C1 segment of cervical spinal cord (tissue), 14 donors: Measurements from ENCODE around the gene TCERG1L.

Experiments
- DNase-seq, 14 donors: peaks; one replicate each; lab custom pipeline; 2025; lab: John Stamatoyannopoulos, UW

Gene TCERG1L

GRCh38 chr10:131270461-131271190 is 40.9 kb downstream of the TCERG1L start:
- no peak for DNase-seq

DNA sequence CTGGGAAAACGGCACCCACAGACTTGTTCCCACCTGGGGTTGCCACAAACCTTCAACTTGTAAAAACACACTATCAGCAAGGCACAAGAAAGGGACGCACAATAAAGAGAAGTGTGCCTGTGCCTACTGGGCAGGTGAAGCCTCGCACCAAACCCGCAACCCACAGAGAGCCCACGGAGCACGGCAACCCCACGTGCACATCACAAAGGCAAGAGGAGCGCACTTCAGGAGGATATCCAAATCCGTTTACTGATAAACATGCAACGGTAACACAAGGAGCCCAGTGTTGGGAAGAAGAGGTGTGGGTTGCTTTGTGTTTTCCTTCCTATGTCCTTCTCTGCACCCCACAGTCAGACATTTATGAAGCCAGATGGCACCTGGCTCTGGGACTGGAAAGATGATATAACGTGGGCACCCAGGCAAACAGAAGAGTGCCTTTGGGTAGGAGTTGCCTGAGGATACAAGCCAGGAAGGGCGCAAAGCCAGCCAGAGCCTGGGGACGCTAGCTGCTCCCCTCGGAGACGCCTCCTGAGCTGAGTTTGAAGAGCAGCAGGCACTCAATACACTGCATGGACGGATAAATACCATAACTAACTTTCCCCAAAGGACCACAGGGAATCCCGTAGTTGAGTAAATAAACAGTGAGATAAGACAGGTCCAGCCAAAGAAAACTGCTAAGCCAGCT is 41.6 kb downstream of the TCERG1L start:
- peak in 1 of 14 donors; percentile 70 for DNase-seq

GRCh38 chr10:131267814-131268095 is 43.8 kb downstream of the TCERG1L start:
- no peak for DNase-seq

DNA sequence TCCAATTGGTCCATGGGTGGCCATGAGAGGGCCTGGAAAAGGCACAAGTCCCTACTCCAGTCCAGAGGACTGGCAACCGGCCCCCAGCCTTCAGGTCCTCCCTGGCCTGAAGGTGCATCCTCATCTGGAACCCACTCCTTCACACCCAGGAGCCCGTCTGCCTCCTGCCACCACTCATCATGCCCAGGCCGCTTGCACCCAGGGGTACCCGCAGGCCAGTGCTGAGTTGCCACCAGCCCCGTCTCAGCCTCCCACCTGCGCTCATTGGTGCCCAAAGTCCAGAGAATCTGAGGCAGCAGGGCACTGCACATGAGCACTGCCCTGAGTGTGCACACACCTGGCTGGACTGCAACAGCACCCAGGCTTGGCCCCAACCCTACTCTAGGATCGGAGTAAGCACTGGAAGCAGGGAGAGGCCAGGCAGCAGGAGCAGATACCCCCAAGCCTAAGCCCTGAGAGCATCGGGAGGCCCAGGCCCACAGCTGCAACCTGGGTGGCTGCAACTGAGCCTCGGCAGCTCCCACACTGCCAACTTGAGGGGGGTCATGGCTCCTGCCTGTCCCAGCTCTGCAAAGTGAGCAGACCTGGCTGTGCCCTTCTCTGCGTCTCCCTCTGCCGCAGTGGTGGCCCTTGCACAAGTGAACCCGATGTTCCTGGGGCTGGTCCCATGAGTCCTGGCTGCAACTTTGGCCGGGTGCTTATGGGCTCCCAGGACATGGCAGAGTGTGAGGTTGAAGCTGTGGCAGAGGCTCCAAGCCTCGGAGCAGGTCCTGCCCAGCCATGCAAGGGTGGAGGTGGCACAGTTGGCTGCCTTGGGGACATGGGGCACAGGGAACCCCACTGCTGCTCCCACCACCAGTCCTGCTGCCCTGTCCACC is 44.3 kb downstream of the TCERG1L start:
- no peak for DNase-seq

- no peak for DNase-seq
Observed at GRCh38 chr10:131264110-131264788, 47.3 kb downstream of the TCERG1L start.

- DNase-seq, result no peak
Observed at GRCh38 chr10:131261890-131262475, 49.5 kb downstream of the TCERG1L start.

- no peak for DNase-seq
Observed at GRCh38 chr10:131260452-131261211, 50.9 kb downstream of the TCERG1L start.

GRCh38 chr10:131260031-131260430 is 51.5 kb downstream of the TCERG1L start:
- DNase-seq, result no peak

- no peak for DNase-seq
Observed at GRCh38 chr10:131259535-131259934, 52.0 kb downstream of the TCERG1L start.

DNA sequence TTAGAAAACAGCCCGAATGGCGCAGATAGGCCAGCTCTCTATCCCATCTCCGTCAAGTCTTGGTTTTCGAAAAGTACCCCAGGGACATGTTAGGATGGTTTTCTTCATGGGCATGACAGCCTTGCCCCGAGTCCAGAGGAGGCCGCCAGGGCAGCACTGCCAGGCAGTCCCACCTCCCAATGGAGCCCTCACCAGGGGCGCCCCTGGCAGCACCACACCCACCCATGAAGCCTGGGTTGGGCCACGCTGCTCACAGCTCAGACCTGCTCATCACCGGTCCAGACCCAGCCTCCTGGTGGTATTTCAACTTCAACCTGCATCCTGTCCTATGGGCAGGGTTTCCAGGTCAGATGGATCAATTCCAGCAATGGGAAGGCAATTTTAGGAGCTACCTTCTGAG is 53.3 kb downstream of the TCERG1L start:
- DNase-seq, result no peak

DNA sequence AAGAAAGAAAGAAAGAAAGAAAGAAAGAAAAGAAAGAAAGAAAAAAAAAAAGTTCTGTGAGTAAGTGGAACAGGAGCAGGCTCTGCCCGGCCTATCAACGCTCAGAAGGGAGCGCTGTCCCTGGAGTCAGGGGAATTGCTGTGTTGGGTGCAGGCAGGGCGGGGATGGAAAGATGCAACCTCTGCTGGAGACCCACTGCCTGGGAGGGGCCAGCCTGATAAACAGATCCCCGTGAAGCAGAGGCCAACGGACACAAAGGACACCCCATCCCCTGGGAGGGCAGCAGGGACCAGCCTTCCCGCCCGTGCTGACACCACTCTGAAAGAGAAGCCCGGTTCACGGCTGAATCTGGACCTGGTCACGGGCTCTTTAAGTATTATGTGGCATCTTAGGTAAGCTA is 54.5 kb downstream of the TCERG1L start:
- DNase-seq, result no peak

DNA sequence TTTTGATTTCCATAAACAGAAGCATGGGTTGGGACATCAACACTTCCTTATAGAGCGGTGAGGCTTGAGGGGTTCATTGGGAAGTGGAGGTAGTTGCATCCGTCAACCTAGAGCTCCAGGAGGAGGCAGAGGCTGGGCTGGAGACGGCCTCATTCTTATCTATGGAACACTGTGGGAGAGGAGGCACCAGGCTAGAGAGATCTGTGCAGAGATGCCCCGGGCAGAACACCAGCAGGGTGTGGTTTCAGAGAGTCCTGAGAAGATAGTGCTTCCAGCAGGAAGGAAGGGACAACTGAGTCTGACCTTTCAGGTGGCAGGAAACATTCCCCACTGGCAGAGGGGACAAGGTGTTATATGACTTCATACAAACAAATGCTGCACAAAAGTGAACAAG is 56.7 kb downstream of the TCERG1L start:
- no peak for DNase-seq

- no peak for DNase-seq
Observed at GRCh38 chr10:131253931-131254858, 57.3 kb downstream of the TCERG1L start.

DNA sequence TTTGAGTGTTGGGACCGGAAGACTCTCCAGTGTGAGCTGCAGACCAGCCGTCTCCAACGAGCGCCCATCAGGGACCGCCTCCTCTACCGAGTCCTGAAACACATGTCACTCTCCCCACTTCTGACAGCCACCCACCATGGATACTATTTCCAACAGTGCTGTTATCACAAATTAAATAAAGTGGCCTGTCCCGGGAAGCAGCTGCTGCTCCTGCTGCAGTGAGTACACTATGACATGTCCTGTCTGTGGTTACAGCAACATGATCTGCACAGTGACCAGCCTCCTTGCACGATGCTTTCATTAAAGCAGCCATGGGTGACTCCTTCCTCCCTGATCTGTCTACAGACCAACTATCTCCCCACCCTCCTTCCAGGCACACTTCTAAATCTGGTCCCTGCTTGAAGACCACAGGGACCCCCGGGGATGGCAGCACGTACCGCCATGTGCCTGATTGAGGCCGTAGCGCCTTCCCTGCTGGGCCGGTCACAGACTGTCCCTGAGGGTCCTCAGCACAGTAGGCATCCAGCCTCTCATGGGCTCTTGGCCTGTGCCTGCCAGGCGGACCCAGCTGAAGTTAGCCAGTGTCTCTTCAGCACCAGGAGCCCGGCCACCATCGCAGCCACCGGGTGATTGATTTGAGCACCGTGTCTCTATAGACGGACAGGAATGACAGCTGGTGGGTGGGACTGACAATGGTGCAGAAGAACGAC is 58.8 kb downstream of the TCERG1L start:
- DNase-seq, result no peak

DNA sequence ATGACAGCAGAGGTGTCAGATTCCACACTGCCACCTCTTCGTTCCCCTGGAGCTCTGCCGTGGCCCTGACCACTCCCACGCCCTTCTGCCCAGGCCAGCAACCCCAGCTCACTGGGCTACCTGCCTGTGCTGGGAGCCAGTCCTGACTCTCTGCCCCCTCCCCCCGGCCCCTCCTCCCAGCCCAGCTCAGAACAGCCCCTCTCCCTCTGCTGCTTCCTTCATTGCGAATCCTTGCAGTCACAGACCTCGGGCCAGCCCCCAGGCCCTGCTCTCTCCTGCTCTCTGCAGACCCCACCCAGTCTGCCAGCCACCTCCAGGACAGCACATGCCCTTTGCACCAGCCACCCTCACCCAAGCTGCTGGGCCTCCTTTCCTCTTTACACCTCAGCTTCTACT is 60.4 kb downstream of the TCERG1L start:
- no peak for DNase-seq

- DNase-seq, result no peak
Observed at GRCh38 chr10:131250454-131251145, 60.9 kb downstream of the TCERG1L start.

DNA sequence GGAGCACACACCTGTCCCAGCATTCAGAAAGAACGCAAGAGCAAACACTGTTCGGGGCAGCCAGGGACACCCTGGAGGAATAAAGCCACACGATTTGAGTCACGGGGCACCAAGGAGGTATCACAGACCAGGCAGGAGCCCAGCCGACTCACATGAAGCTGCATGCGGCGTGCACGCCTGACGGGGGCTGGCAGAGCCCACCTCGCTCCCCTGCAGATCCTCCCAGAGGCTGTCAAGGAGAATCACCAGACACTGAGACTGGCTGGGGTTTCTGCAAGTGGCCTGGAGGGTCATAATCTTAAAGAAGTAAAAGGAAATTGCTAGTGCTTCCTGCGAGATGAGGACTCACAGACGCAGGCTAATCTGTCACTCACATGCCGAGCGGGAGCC is 61.6 kb downstream of the TCERG1L start:
- DNase-seq, result no peak

DNA sequence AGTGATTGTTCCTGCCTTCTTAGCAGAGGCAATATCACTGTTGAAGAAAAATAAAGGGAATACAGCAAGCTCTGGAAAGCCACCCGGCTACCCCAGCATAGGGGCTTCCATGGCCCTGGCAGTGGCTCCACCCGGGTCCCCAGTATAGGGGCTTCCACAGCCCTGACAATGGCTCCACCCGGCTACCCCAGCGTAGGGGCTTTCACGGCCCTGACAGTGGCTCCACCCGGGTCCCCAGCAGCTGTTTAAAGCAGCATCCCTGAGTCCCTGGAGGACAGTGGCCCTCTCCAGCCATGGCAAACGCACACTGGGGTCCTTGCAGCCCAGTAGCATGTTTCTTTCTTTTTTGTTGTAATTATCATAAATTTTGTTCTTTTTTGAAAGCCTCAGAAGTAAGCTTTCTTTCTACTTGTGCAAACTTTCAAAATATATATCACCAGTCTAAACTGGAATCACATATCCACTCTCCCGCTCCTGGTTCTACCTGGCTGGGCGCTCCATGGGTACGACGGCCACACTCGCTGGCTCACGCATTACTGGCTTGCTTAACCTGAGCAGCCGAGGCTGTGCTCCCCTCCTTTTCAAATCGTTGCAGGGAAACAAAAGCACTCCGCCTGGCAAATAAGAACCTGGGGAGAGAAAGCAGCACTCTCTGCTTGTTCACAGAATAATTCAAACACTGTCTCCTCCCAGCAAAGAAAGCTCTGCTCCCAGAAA is 62.1 kb downstream of the TCERG1L start:
- no peak for DNase-seq
